ENCODE results near the gene TCF7L1.

Gene TCF7L1

DNA sequence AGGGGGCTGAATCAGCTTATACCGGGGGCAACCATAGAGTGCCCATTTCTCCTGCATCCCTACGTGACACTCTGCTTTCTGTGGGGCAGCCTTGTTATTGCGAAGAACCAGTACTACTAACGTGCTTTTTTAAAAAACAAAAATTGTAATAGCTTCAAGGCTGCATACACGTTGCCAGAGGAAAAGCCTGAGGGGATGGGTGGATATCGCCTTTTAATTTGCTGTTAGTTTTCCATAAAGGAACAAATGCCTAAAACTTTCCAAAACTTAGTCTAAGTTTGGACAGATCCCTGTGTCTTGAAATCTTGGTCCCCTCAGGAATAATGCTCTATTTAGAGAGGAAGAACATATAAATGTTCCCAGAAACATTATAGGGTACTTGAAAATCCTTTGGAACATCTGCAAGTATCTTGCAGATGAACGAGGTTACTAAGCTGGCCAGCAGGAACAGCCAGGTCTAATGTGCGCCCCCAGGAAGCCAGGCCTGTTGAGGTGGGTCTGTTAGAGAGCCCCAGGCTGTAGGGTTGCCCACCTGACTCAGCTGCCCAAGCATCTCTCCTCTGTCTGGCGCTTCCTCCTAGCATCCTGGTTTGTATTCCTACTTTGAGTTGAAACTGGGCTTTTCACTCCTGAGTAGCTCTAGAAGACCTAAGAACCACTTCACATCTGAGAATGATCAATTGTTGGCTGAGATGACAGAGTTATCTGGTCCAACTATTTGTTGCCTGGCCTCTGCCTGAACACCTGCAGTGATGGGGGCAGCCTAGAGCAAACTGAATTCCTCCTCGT is 97.7 kb downstream of the TCF7L1 start:
- Histone ChIP-seq H3K27ac (ENCODE audit: poor library complexity, severe bottlenecking) (no peak overlapping the region), H3K9me3 (ENCODE audit: severe bottlenecking) (no peaks in the 10 kb centered on the region), H3K36me3 (ENCODE audit: low read depth) (peaks cover 2% of the 10 kb centered on the region; the same call in 1 of the 2 replicates), H3K4me3 (ENCODE audit: severe bottlenecking) (no peak overlapping the region), H3K27me3 (ENCODE audit: insufficient read depth, poor library complexity, severe bottlenecking) (no peaks in the 10 kb centered on the region), H3K4me1 (ENCODE audit: insufficient read depth, poor library complexity, severe bottlenecking) (no peaks in the 10 kb centered on the region)
- TF ChIP-seq, protein P1, sequence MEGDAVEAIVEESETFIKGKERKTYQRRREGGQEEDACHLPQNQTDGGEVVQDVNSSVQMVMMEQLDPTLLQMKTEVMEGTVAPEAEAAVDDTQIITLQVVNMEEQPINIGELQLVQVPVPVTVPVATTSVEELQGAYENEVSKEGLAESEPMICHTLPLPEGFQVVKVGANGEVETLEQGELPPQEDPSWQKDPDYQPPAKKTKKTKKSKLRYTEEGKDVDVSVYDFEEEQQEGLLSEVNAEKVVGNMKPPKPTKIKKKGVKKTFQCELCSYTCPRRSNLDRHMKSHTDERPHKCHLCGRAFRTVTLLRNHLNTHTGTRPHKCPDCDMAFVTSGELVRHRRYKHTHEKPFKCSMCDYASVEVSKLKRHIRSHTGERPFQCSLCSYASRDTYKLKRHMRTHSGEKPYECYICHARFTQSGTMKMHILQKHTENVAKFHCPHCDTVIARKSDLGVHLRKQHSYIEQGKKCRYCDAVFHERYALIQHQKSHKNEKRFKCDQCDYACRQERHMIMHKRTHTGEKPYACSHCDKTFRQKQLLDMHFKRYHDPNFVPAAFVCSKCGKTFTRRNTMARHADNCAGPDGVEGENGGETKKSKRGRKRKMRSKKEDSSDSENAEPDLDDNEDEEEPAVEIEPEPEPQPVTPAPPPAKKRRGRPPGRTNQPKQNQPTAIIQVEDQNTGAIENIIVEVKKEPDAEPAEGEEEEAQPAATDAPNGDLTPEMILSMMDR (IDR thresholded peaks at IDR 0.05; ENCODE audit: poor library complexity, severe bottlenecking), result no peak
- no peak for ATAC-seq (ENCODE audit: low read depth)
- no peak for DNase-seq (ENCODE audit: low spot score)

DNA sequence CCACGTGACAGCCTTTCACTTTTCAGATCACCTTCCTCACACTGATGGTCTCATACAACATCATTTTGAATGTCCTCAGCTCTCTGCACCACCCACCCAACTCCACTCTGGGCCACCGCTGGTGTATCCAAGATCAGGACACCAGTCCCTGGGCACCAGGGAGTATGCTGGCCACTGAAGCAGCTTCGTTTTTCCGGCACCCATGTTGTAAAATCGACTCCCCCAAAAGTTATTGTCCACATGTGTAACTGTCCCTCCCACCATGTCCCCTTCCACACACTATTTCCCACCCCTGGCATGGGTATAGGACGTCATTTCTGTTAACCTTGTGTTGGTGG is 98.2 kb downstream of the TCF7L1 start:
- no peaks in the 10 kb centered on the region for H3K27me3 ChIP-seq (ENCODE audit: insufficient read depth, poor library complexity, severe bottlenecking)
- no peak for DNase-seq (ENCODE audit: low spot score)
- peaks cover 2% of the 10 kb centered on the region; the same call in 1 of the 2 replicates for H3K36me3 ChIP-seq (ENCODE audit: low read depth)
- ATAC-seq (ENCODE audit: low read depth), result no peak
- TF ChIP-seq, protein P1 (IDR thresholded peaks at IDR 0.05; ENCODE audit: poor library complexity, severe bottlenecking), result no peak
- H3K4me1 ChIP-seq (ENCODE audit: insufficient read depth, poor library complexity, severe bottlenecking), result no peaks in the 10 kb centered on the region
- H3K9me3 ChIP-seq (ENCODE audit: severe bottlenecking), result no peaks in the 10 kb centered on the region
- no peak overlapping the region for H3K27ac ChIP-seq (ENCODE audit: poor library complexity, severe bottlenecking)
- H3K4me3 ChIP-seq (ENCODE audit: severe bottlenecking), result no peak overlapping the region

GRCh38 chr2:85231952-85232351 is 98.8 kb downstream of the TCF7L1 start:
- no peaks in the 10 kb centered on the region for H3K9me3 ChIP-seq (ENCODE audit: severe bottlenecking)
- no peak overlapping the region for H3K27ac ChIP-seq (ENCODE audit: poor library complexity, severe bottlenecking)
- H3K27me3 ChIP-seq (ENCODE audit: insufficient read depth, poor library complexity, severe bottlenecking), result no peaks in the 10 kb centered on the region
- DNase-seq (ENCODE audit: low spot score) (no peak), ATAC-seq (ENCODE audit: low read depth) (no peak)
- H3K4me1 ChIP-seq (ENCODE audit: insufficient read depth, poor library complexity, severe bottlenecking), result peaks cover 2% of the 10 kb centered on the region
- peaks cover 2% of the 10 kb centered on the region; the same call in 1 of the 2 replicates for H3K36me3 ChIP-seq (ENCODE audit: low read depth)
- TF ChIP-seq, protein P1 (IDR thresholded peaks at IDR 0.05; ENCODE audit: poor library complexity, severe bottlenecking), result no peak
- H3K4me3 ChIP-seq (ENCODE audit: severe bottlenecking), result no peak overlapping the region

GRCh38 chr2:85234868-85235267 is 101.7 kb downstream of the TCF7L1 start:
- peaks cover 2% of the 10 kb centered on the region; the same call in 1 of the 2 replicates for H3K36me3 ChIP-seq (ENCODE audit: low read depth)
- TF ChIP-seq, protein P1 (IDR thresholded peaks at IDR 0.05; ENCODE audit: poor library complexity, severe bottlenecking), result no peak
- no peaks in the 10 kb centered on the region for H3K9me3 ChIP-seq (ENCODE audit: severe bottlenecking)
- no peaks in the 10 kb centered on the region for H3K27me3 ChIP-seq (ENCODE audit: insufficient read depth, poor library complexity, severe bottlenecking)
- no peak overlapping the region for H3K4me3 ChIP-seq (ENCODE audit: severe bottlenecking)
- no peak for ATAC-seq (ENCODE audit: low read depth)
- DNase-seq (ENCODE audit: low spot score), result no peak
- H3K4me1 ChIP-seq (ENCODE audit: insufficient read depth, poor library complexity, severe bottlenecking), result peaks cover 12% of the 10 kb centered on the region
- H3K27ac ChIP-seq (ENCODE audit: poor library complexity, severe bottlenecking), result no peak overlapping the region

DNA sequence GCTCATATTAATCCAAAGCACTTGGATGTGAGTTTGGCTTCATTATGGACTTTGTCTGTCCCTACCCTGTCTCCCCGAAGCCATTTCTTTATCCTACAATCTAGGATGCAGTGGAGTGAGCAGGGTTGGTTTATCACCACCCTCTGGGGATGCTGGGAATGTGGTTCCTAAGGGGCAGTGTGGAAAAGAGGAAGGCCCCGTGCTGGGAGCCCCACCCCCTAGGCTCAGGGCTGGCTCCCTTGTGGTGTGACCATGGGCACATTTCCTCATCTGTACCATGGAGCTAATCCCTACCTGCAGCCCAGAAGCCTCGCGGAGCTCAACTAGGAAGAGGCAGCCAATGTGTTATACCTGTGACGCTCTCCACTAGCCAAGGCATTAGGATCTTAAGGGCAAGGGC is 102.1 kb downstream of the TCF7L1 start:
- Histone ChIP-seq H3K27ac (ENCODE audit: poor library complexity, severe bottlenecking) (no peak overlapping the region), H3K9me3 (ENCODE audit: severe bottlenecking) (no peaks in the 10 kb centered on the region), H3K4me1 (ENCODE audit: insufficient read depth, poor library complexity, severe bottlenecking) (peaks cover 12% of the 10 kb centered on the region), H3K27me3 (ENCODE audit: insufficient read depth, poor library complexity, severe bottlenecking) (no peaks in the 10 kb centered on the region), H3K4me3 (ENCODE audit: severe bottlenecking) (no peak overlapping the region), H3K36me3 (ENCODE audit: low read depth) (peaks cover 2% of the 10 kb centered on the region; the same call in 1 of the 2 replicates)
- TF ChIP-seq, protein P1 (IDR thresholded peaks at IDR 0.05; ENCODE audit: poor library complexity, severe bottlenecking), result no peak
- DNase-seq (ENCODE audit: low spot score), result no peak
- no peak for ATAC-seq (ENCODE audit: low read depth)
